Retinal pigment epithelial cell (primary cell): Measurements from ENCODE around the gene SLC36A4.
"Not testable (repeated sequence)": the region's sequence is repeated elsewhere in the genome, so short reads cannot be mapped to it uniquely, and the experiment has no call there.

Experiments
- DNase-seq: peaks from one replicate; pipeline ENCODE4 v3.0.0-alpha.2; 2010; ENCODE audit warnings: low read depth
- H3K4me3 ChIP-seq: 2 replicates; pipeline ENCODE4 v1.5.1; 2011; ENCODE audit warnings: mild to moderate bottlenecking, low read length, control low read depth, moderate library complexity
- CTCF ChIP-seq: conservative IDR thresholded peaks from 2 replicates; pipeline ENCODE4 v1.5.1; 2011; ENCODE audit warnings: low read depth, low read length, control low read depth, inconsistent platforms

SLC36A4 gene

GRCh38 chr11:93113824-93114223 lies 84.0 kb downstream of the SLC36A4 start:
- no peak overlapping the region for H3K4me3 ChIP-seq
- no peak for TF ChIP-seq CTCF
- DNase-seq = no peak

- not testable (repeated sequence) for DNase-seq, H3K4me3 ChIP-seq
Observed at GRCh38 chr11:93111147-93111546, 86.6 kb downstream of the SLC36A4 start.

GRCh38 chr11:93100211-93100610 lies 97.6 kb downstream of the SLC36A4 start:
- DNase-seq = no peak
- TF ChIP-seq CTCF = no peak
- no peak overlapping the region for H3K4me3 ChIP-seq

- H3K4me3 ChIP-seq = no peak overlapping the region
- no peak for TF ChIP-seq CTCF
- DNase-seq = no peak
Observed at GRCh38 chr11:93099806-93100205, 98.0 kb downstream of the SLC36A4 start.
